ENCODE data around the gene AMT. TPM values are rescaled to one million over a fixed set of nuclear protein-coding genes. Genes with fewer than 3 reads are reported as not detected.

AMT gene
- total and polyA plus RNA-seq, 2 of the 13 experiments (the other 11 are each of a cell fraction or from before 2014, with no cell fraction given) = 35.3 to 59.0 TPM

DNA sequence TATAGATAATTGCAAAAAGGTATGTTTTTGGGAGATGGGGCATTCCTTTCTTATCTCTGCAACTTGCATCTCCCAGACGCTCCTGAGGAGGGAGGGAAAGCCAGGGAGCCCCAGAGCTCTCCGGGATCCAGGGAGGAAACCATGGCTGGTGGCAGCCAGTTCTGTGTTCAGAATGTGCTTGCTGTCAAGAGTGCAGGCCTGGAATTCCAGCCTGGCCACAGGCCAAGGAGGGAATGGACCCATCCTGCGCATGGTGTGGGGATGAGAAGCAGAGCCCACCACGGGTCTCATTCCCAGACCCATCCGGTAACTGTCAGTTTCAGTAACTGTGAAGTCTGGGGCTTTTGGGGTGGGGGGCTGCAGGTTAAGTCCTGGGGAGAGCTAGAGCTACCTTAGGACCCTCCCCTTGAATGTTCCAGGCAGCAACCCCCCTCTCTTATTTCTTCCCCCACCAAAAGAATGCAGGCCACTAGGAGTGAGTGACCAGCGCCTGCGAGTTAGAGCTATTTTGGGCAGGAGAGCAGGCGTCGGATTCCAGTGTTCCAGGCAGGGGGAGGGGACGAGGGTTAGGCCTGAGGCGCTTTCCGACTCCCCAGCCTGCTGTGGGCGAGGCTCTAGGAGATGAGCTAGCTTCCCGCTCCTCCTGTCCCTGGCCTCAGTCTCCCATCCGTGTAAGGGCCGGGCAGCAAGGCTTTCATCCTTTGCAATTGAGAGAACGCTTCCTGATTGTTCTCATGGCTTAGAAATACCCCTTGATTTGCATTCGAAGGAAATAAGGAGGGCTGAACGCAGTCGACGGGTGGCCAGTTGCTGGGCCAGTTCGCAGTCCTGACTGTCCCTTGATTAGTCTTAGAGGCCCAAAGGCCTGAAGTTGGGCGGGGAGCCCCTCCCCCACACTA, 47.0 kb upstream of the AMT start (continued):
- TF ChIP-seq ZNF768 (CRISPR knock-in tag; IDR thresholded peaks at IDR 0.05) (no peak), CENPT (CRISPR knock-in tag; IDR thresholded peaks at IDR 0.05; ENCODE audit: low read depth) (no peak), ZNF556 (CRISPR knock-in tag; IDR thresholded peaks at IDR 0.05; ENCODE audit: borderline replicate concordance) (0 out of 2 replicates have a peak, but pooled peaks have one; percentile 53), ZNF274 (CRISPR knock-in tag; IDR thresholded peaks at IDR 0.05) (peak; percentile 27), ZNF234 (CRISPR knock-in tag; conservative IDR thresholded peaks at IDR 0.05) (no peak; the same call in 1 of the 2 replicates), THYN1 (CRISPR knock-in tag; IDR thresholded peaks at IDR 0.05; ENCODE audit: borderline replicate concordance, low read depth) (no peak), SUZ12 (IDR thresholded peaks at IDR 0.05; ENCODE audit: low read depth, low read length) (no peak), ZNF33A (CRISPR knock-in tag; IDR thresholded peaks at IDR 0.05; ENCODE audit: borderline replicate concordance) (no peak), MATR3 (CRISPR knock-in tag; IDR thresholded peaks at IDR 0.05) (no peak), HDAC2 (CRISPR knock-in tag; IDR thresholded peaks at IDR 0.05) (no peak), CHD2 (IDR thresholded peaks at IDR 0.05; ENCODE audit: low read depth, low read length) (no peak), SMARCC2 (IDR thresholded peaks at IDR 0.05) (no peak)
- TF ChIP-seq, protein P1, sequence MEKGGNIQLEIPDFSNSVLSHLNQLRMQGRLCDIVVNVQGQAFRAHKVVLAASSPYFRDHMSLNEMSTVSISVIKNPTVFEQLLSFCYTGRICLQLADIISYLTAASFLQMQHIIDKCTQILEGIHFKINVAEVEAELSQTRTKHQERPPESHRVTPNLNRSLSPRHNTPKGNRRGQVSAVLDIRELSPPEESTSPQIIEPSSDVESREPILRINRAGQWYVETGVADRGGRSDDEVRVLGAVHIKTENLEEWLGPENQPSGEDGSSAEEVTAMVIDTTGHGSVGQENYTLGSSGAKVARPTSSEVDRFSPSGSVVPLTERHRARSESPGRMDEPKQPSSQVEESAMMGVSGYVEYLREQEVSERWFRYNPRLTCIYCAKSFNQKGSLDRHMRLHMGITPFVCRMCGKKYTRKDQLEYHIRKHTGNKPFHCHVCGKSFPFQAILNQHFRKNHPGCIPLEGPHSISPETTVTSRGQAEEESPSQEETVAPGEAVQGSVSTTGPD (CRISPR knock-in tag; IDR thresholded peaks at IDR 0.05) = no peak
- TF ChIP-seq, protein P2, sequence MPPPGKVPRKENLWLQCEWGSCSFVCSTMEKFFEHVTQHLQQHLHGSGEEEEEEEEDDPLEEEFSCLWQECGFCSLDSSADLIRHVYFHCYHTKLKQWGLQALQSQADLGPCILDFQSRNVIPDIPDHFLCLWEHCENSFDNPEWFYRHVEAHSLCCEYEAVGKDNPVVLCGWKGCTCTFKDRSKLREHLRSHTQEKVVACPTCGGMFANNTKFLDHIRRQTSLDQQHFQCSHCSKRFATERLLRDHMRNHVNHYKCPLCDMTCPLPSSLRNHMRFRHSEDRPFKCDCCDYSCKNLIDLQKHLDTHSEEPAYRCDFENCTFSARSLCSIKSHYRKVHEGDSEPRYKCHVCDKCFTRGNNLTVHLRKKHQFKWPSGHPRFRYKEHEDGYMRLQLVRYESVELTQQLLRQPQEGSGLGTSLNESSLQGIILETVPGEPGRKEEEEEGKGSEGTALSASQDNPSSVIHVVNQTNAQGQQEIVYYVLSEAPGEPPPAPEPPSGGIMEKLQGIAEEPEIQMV (CRISPR knock-in tag; IDR thresholded peaks at IDR 0.05; ENCODE audit: low read depth) = 0 out of 2 replicates have a peak, but pooled peaks have one; percentile 40
- TF ChIP-seq, protein P3, sequence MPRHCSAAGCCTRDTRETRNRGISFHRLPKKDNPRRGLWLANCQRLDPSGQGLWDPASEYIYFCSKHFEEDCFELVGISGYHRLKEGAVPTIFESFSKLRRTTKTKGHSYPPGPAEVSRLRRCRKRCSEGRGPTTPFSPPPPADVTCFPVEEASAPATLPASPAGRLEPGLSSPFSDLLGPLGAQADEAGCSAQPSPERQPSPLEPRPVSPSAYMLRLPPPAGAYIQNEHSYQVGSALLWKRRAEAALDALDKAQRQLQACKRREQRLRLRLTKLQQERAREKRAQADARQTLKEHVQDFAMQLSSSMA (CRISPR knock-in tag; IDR thresholded peaks at IDR 0.05) = no peak
- TF ChIP-seq, protein P4, sequence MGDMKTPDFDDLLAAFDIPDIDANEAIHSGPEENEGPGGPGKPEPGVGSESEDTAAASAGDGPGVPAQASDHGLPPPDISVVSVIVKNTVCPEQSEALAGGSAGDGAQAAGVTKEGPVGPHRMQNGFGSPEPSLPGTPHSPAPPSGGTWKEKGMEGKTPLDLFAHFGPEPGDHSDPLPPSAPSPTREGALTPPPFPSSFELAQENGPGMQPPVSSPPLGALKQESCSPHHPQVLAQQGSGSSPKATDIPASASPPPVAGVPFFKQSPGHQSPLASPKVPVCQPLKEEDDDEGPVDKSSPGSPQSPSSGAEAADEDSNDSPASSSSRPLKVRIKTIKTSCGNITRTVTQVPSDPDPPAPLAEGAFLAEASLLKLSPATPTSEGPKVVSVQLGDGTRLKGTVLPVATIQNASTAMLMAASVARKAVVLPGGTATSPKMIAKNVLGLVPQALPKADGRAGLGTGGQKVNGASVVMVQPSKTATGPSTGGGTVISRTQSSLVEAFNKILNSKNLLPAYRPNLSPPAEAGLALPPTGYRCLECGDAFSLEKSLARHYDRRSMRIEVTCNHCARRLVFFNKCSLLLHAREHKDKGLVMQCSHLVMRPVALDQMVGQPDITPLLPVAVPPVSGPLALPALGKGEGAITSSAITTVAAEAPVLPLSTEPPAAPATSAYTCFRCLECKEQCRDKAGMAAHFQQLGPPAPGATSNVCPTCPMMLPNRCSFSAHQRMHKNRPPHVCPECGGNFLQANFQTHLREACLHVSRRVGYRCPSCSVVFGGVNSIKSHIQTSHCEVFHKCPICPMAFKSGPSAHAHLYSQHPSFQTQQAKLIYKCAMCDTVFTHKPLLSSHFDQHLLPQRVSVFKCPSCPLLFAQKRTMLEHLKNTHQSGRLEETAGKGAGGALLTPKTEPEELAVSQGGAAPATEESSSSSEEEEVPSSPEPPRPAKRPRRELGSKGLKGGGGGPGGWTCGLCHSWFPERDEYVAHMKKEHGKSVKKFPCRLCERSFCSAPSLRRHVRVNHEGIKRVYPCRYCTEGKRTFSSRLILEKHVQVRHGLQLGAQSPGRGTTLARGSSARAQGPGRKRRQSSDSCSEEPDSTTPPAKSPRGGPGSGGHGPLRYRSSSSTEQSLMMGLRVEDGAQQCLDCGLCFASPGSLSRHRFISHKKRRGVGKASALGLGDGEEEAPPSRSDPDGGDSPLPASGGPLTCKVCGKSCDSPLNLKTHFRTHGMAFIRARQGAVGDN (CRISPR knock-in tag; IDR thresholded peaks at IDR 0.05) = peak; percentile 61
- TF ChIP-seq, protein P5, sequence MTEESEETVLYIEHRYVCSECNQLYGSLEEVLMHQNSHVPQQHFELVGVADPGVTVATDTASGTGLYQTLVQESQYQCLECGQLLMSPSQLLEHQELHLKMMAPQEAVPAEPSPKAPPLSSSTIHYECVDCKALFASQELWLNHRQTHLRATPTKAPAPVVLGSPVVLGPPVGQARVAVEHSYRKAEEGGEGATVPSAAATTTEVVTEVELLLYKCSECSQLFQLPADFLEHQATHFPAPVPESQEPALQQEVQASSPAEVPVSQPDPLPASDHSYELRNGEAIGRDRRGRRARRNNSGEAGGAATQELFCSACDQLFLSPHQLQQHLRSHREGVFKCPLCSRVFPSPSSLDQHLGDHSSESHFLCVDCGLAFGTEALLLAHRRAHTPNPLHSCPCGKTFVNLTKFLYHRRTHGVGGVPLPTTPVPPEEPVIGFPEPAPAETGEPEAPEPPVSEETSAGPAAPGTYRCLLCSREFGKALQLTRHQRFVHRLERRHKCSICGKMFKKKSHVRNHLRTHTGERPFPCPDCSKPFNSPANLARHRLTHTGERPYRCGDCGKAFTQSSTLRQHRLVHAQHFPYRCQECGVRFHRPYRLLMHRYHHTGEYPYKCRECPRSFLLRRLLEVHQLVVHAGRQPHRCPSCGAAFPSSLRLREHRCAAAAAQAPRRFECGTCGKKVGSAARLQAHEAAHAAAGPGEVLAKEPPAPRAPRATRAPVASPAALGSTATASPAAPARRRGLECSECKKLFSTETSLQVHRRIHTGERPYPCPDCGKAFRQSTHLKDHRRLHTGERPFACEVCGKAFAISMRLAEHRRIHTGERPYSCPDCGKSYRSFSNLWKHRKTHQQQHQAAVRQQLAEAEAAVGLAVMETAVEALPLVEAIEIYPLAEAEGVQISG (CRISPR knock-in tag; IDR thresholded peaks at IDR 0.05) = peak; percentile 16; the same call in 1 of the 2 replicates

Data from HepG2 (cell line).